T-helper 1 cell treated with Interleukin-12 subunit alpha and Interleukin-12 subunit beta and Interleukin-4 antibody, amounts not matched to agents 30 μg/mL and 1 μg/mL, for 36 hours (primary cell): ENCODE data around the gene HOXA5.

Experiments
- H3K27ac Mint-ChIP-seq: one replicate; pipeline ENCODE4 v1.8.0; 2021; ENCODE audit warnings: mild to moderate bottlenecking, mixed read lengths
- H3K27me3 Mint-ChIP-seq: one replicate; pipeline ENCODE4 v1.8.0; 2021; ENCODE audit warnings: low read depth, mixed read lengths
- H3K36me3 Mint-ChIP-seq: one replicate; pipeline ENCODE4 v1.8.0; 2021; ENCODE audit warnings: low read depth, mixed read lengths
- H3K4me1 Mint-ChIP-seq: one replicate; pipeline ENCODE4 v1.8.0; 2021; ENCODE audit warnings: low read depth, mixed read lengths
- H3K4me3 Mint-ChIP-seq: one replicate; pipeline ENCODE4 v1.8.0; 2021; ENCODE audit warnings: mild to moderate bottlenecking, moderate library complexity, mixed read lengths
- H3K9me3 Mint-ChIP-seq: one replicate; pipeline ENCODE4 v1.8.0; 2021; ENCODE audit warnings: mixed read lengths

HOXA5 gene

GRCh38 chr7:27169658-27170425 lies 26.4 kb upstream of the HOXA5 start:
- Mint-ChIP-seq H3K4me3 (no peak overlapping the region), H3K36me3 (peaks cover 2% of the 10 kb centered on the region), H3K9me3 (no peaks in the 10 kb centered on the region), H3K27ac (no peak overlapping the region), H3K27me3 (peaks cover 72% of the 10 kb centered on the region), H3K4me1 (peaks cover 7% of the 10 kb centered on the region)

- H3K36me3 Mint-ChIP-seq = peaks cover 2% of the 10 kb centered on the region
- peaks cover 83% of the 10 kb centered on the region for H3K27me3 Mint-ChIP-seq
- H3K9me3 Mint-ChIP-seq = no peaks in the 10 kb centered on the region
- peak overlapping the region; percentile 77 for H3K27ac Mint-ChIP-seq
- H3K4me1 Mint-ChIP-seq = peaks cover 7% of the 10 kb centered on the region
- no peak overlapping the region for H3K4me3 Mint-ChIP-seq
Observed at GRCh38 chr7:27168265-27168947, 24.9 kb upstream of the HOXA5 start.

- Mint-ChIP-seq H3K27me3 (peaks cover 88% of the 10 kb centered on the region), H3K36me3 (peaks cover 2% of the 10 kb centered on the region), H3K27ac (peak overlapping the region; percentile 26), H3K4me3 (no peak overlapping the region), H3K9me3 (no peaks in the 10 kb centered on the region), H3K4me1 (peaks cover 7% of the 10 kb centered on the region)
Observed at GRCh38 chr7:27167916-27168264, 24.4 kb upstream of the HOXA5 start.

- H3K9me3 Mint-ChIP-seq = no peaks in the 10 kb centered on the region
- peaks cover 2% of the 10 kb centered on the region for H3K36me3 Mint-ChIP-seq
- H3K4me1 Mint-ChIP-seq = peaks cover 5% of the 10 kb centered on the region
- H3K27ac Mint-ChIP-seq = peak overlapping the region; percentile 34
- no peak overlapping the region for H3K4me3 Mint-ChIP-seq
- H3K27me3 Mint-ChIP-seq = peaks cover 91% of the 10 kb centered on the region
Observed at GRCh38 chr7:27166531-27167505, 23.3 kb upstream of the HOXA5 start.

- H3K4me1 Mint-ChIP-seq = peaks cover 5% of the 10 kb centered on the region
- H3K27ac Mint-ChIP-seq = peak overlapping the region; percentile 36
- H3K36me3 Mint-ChIP-seq = peaks cover 2% of the 10 kb centered on the region
- H3K27me3 Mint-ChIP-seq = peaks cover 87% of the 10 kb centered on the region
- no peak overlapping the region for H3K4me3 Mint-ChIP-seq
- no peaks in the 10 kb centered on the region for H3K9me3 Mint-ChIP-seq
Observed at GRCh38 chr7:27165996-27166530, 22.6 kb upstream of the HOXA5 start.

GRCh38 chr7:27165089-27165995 lies 21.9 kb upstream of the HOXA5 start, which contains the start of gene HOXA9:
HOXA9 (minus strand) TSS chr7:27165537; CDS start chr7:27165457, 80 bp downstream.
- no peak within 1 kb of the TSS for H3K4me3 Mint-ChIP-seq
- H3K4me1 Mint-ChIP-seq = peaks cover 5% of the 10 kb centered on the region
- H3K36me3 Mint-ChIP-seq = peaks cover 2% of the 10 kb centered on the region
- peak within 1 kb of the TSS; percentile 45 for H3K27ac Mint-ChIP-seq
- H3K27me3 Mint-ChIP-seq = peaks cover 84% of the 10 kb centered on the region
- H3K9me3 Mint-ChIP-seq = no peaks in the 10 kb centered on the region

GRCh38 chr7:27164367-27165088 lies 21.0 kb upstream of the HOXA5 start:
- peak overlapping the region; percentile 54 for H3K27ac Mint-ChIP-seq
- H3K27me3 Mint-ChIP-seq = peaks cover 87% of the 10 kb centered on the region
- H3K4me3 Mint-ChIP-seq = no peak overlapping the region
- peaks cover 2% of the 10 kb centered on the region for H3K36me3 Mint-ChIP-seq
- no peaks in the 10 kb centered on the region for H3K9me3 Mint-ChIP-seq
- H3K4me1 Mint-ChIP-seq = peaks cover 7% of the 10 kb centered on the region

- H3K9me3 Mint-ChIP-seq = no peaks in the 10 kb centered on the region
- H3K36me3 Mint-ChIP-seq = peaks cover 2% of the 10 kb centered on the region
- peaks cover 7% of the 10 kb centered on the region for H3K4me1 Mint-ChIP-seq
- no peak overlapping the region for H3K4me3 Mint-ChIP-seq
- H3K27me3 Mint-ChIP-seq = peaks cover 90% of the 10 kb centered on the region
- peak overlapping the region; percentile 54 for H3K27ac Mint-ChIP-seq
Observed at GRCh38 chr7:27164045-27164366, 20.5 kb upstream of the HOXA5 start.

GRCh38 chr7:27163288-27164044 lies 20.0 kb upstream of the HOXA5 start:
- Mint-ChIP-seq H3K9me3 (no peaks in the 10 kb centered on the region), H3K4me3 (no peak overlapping the region), H3K27me3 (peaks cover 90% of the 10 kb centered on the region), H3K4me1 (peaks cover 2% of the 10 kb centered on the region), H3K36me3 (no peaks in the 10 kb centered on the region), H3K27ac (peak overlapping the region; percentile 54)

- Mint-ChIP-seq H3K9me3 (no peaks in the 10 kb centered on the region), H3K27me3 (peaks cover 90% of the 10 kb centered on the region), H3K4me1 (peaks cover 5% of the 10 kb centered on the region), H3K36me3 (peaks cover 3% of the 10 kb centered on the region), H3K4me3 (no peak overlapping the region), H3K27ac (no peak overlapping the region)
Observed at GRCh38 chr7:27162561-27163287, 19.2 kb upstream of the HOXA5 start.

GRCh38 chr7:27161721-27162560 lies 18.5 kb upstream of the HOXA5 start:
- Mint-ChIP-seq H3K27me3 (peaks cover 90% of the 10 kb centered on the region), H3K4me1 (peaks cover 5% of the 10 kb centered on the region), H3K4me3 (no peak overlapping the region), H3K27ac (no peak overlapping the region), H3K36me3 (peaks cover 3% of the 10 kb centered on the region), H3K9me3 (no peaks in the 10 kb centered on the region)
